AG09319 (cell line): Measurements from ENCODE around the gene PCDH10.
A peak's percentile ranks its signal among the peaks of the same experiment; 100 is the strongest.

ENCODE experiments used
- DNase-seq: peaks from one replicate; pipeline ENCODE4 v3.0.0-alpha.2; 2010; ENCODE audit warnings: low read depth; ENCODE audit errors: extremely low read depth
- TF ChIP-seq, protein P1 (sequence below): IDR thresholded peaks from 2 replicates; pipeline ENCODE4 v1.5.1; 2011; ENCODE audit warnings: low read depth, mild to moderate bottlenecking, inconsistent platforms, low read length, moderate library complexity

PCDH10 gene

GRCh38 chr4:133145241-133145640 lies 3.9 kb upstream of the PCDH10 start:
- TF ChIP-seq, protein P1, sequence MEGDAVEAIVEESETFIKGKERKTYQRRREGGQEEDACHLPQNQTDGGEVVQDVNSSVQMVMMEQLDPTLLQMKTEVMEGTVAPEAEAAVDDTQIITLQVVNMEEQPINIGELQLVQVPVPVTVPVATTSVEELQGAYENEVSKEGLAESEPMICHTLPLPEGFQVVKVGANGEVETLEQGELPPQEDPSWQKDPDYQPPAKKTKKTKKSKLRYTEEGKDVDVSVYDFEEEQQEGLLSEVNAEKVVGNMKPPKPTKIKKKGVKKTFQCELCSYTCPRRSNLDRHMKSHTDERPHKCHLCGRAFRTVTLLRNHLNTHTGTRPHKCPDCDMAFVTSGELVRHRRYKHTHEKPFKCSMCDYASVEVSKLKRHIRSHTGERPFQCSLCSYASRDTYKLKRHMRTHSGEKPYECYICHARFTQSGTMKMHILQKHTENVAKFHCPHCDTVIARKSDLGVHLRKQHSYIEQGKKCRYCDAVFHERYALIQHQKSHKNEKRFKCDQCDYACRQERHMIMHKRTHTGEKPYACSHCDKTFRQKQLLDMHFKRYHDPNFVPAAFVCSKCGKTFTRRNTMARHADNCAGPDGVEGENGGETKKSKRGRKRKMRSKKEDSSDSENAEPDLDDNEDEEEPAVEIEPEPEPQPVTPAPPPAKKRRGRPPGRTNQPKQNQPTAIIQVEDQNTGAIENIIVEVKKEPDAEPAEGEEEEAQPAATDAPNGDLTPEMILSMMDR = no peak
- no peak for DNase-seq

DNA sequence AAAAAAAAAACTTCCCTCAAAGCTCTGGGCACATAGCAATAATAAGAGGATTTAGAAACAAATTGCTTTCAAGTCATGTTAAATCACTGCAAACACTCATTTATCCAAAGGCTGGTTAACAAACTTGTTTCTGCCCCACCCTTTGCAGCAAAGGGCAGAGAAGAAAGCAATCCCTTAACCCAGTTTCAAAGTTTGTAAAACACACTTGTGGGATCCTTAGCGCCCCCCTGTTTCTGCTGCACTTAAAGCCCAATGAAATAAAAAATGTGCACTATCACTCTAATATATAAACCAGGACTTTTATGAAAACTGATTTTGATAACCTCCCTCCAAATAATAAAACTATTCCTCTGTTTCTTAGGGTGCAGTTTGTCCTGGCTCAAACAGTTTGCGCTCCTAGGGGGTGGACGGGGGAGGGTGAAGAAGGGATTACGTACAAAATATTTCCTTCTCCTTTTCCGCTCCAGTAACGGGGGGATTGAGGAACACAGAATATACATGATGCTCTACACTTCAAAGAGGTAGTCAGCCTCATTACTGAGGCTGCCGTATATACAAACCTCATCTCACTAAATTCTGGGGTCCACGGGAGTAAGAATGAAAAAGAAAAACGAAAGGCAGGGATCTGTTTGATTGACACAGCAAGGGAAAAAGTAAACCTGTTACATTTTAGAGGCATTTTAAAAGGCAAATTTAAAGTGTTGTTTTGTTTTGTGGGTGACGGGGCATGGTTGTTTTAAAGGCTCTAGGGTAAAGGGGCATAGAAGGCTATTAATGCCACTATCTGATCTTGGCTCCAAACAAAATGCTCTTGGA lies 3.1 kb upstream of the PCDH10 start:
- TF ChIP-seq, protein P1 = no peak
- DNase-seq = no peak

GRCh38 chr4:133146574-133147241 lies 2.4 kb upstream of the PCDH10 start:
- TF ChIP-seq, protein P1 = peak; percentile 97
- no peak for DNase-seq

- no peak for DNase-seq
- TF ChIP-seq, protein P1 = no peak
Observed at GRCh38 chr4:133147286-133147821, 1.7 kb upstream of the PCDH10 start.

DNA sequence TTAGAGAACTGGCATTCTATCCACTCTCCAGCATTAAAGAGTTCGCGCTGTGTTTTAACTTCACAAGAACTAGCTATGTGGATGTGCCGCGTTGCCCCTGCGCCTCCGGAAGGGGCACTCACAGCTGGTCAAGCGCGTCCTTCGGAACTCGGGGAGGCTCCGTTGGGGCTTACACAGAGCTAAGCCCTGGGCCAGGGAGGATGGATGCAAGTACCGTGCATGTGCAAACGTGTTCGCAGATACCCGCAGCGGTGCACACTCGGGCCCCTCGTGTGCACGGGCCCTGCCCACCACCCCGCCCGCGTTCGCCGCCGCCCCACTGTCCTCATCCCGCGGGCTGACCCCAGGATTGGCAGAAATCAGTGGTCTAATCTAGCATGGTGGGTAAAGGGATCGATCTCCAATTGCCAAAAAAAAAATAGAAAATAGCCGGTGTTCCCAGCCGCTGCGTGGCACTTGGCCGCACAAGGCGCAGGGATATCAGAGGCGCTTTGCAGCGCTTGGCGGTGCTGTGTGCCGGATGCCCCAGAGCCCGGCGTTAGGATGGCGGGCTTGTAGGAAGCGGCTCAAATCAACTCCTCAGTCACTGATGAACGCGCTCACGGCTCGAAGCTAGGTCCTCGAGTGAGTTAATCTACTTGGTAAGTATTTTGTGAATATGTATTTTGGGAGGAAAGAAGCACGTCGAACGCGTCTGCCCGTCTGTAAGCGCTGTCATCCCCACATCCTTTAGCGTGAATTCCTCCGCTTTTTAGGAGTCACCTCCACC lies 989 bp upstream of the PCDH10 start:
- no peak for DNase-seq
- TF ChIP-seq, protein P1 = no peak

- DNase-seq = no peak
- TF ChIP-seq, protein P1 = no peak
Observed at GRCh38 chr4:133149364-133149695, 236 bp downstream of the PCDH10 start.

GRCh38 chr4:133149932-133150471 lies 908 bp downstream of the PCDH10 start:
- TF ChIP-seq, protein P1 = no peak

More at GRCh38 chr4:133149932-133150471, 908 bp downstream of the PCDH10 start:
- no peak for DNase-seq
